Liver (tissue), 9 donors: Measurements from ENCODE around the gene ZNRF3. TPM values are rescaled to one million over a fixed set of nuclear protein-coding genes. Genes with fewer than 3 reads are reported as not detected.
A peak's percentile ranks its signal among the peaks of the same experiment; 100 is the strongest.

Experiments used
- DNase-seq: peaks from one replicate; pipeline ENCODE4 v3.0.0-alpha.2; 2017; ENCODE audit warnings: low spot score
- H3K27ac ChIP-seq, 2 donors: one replicate each; pipeline ENCODE4 v1.7.0; 2013; ENCODE audit warnings: inconsistent platforms in 2 of 2, low read length in 2 of 2, control low read depth in 1 of 2, low read depth in 1 of 2, mild to moderate bottlenecking in 1 of 2
- H3K27me3 ChIP-seq, 4 donors: one replicate each; pipeline versions ENCODE4 v1.6.1 to v1.7.0; 2013; ENCODE audit warnings: low read length in 3 of 4, inconsistent platforms in 1 of 4, mild to moderate bottlenecking in 1 of 4, moderate library complexity in 1 of 4; ENCODE audit not compliant: control insufficient read depth in 4 of 4, insufficient read depth in 4 of 4
- H3K36me3 ChIP-seq, 4 donors: one replicate each; pipeline versions ENCODE4 v1.6.1 to v1.7.0; 2013; ENCODE audit warnings: low read length in 3 of 4, mild to moderate bottlenecking in 3 of 4, low read depth in 1 of 4, moderate library complexity in 1 of 4; ENCODE audit not compliant: control insufficient read depth in 4 of 4, insufficient read depth in 3 of 4
- H3K4me1 ChIP-seq, 4 donors: one replicate each; pipeline versions ENCODE4 v1.6.1 to v1.7.0; 2013; ENCODE audit warnings: low read length in 3 of 4, mild to moderate bottlenecking in 3 of 4, moderate library complexity in 1 of 4; ENCODE audit not compliant: control insufficient read depth in 4 of 4, insufficient read depth in 4 of 4
- H3K4me3 ChIP-seq, 3 donors: one replicate each; pipeline versions ENCODE4 v1.6.1 to v1.7.0; 2013; ENCODE audit warnings: low read length in 3 of 3, control low read depth in 1 of 3, low read depth in 1 of 3, mild to moderate bottlenecking in 1 of 3
- H3K9ac ChIP-seq, 2 donors: one replicate each; pipeline ENCODE4 v1.7.0; 2013; ENCODE audit warnings: low read length in 2 of 2, mild to moderate bottlenecking in 2 of 2, moderate library complexity in 2 of 2, control low read depth in 1 of 2, low read depth in 1 of 2
- H3K9me3 ChIP-seq, 4 donors: one replicate each; pipeline versions ENCODE4 v1.6.1 to v1.7.0; 2013; ENCODE audit warnings: low read length in 3 of 4; ENCODE audit not compliant: control insufficient read depth in 4 of 4
- CTCF ChIP-seq: fragments of 150-350 bp; IDR thresholded peaks from 2 replicates; pipeline ENCODE4 v1.5.1; 2017; ENCODE audit warnings: improper control_type of control experiment, low read depth, low read length; ENCODE audit not compliant: missing input control
- EGR1 ChIP-seq, 2 donors: IDR thresholded peaks; 2 replicates each; pipeline ENCODE4 v1.6.1; 2016 to 2018; ENCODE audit warnings: antibody characterized with exemption in 2 of 2, low read depth in 2 of 2
- FOXA1 ChIP-seq: IDR thresholded peaks from 2 replicates; pipeline ENCODE4 v1.6.1; 2016; ENCODE audit warnings: antibody characterized with exemption
- FOXA2 ChIP-seq: IDR thresholded peaks from 2 replicates; pipeline ENCODE4 v1.6.1; 2016; ENCODE audit warnings: antibody characterized with exemption
- GABPA ChIP-seq, 2 donors: IDR thresholded peaks in 1 of 2; conservative IDR thresholded peaks in 1 of 2; 2 replicates each; pipeline ENCODE4 v1.6.1; 2016; ENCODE audit warnings: antibody characterized with exemption in 2 of 2, mild to moderate bottlenecking in 1 of 2, moderate library complexity in 1 of 2
- HNF4A ChIP-seq, 2 donors: conservative IDR thresholded peaks; 2 replicates each; pipeline ENCODE4 v1.6.1; 2016; ENCODE audit warnings: antibody characterized with exemption in 2 of 2, mild to moderate bottlenecking in 2 of 2
- HNF4G ChIP-seq: IDR thresholded peaks from 2 replicates; pipeline ENCODE4 v1.6.1; 2016; ENCODE audit warnings: antibody characterized with exemption
- JUND ChIP-seq, 2 donors: IDR thresholded peaks; 2 replicates each; pipeline ENCODE4 v1.6.1; 2016; ENCODE audit warnings: antibody characterized with exemption in 2 of 2
- MAX ChIP-seq: IDR thresholded peaks from 2 replicates; pipeline ENCODE4 v1.6.1; 2016; ENCODE audit warnings: antibody characterized with exemption
- RAD21 ChIP-seq, 2 donors: IDR thresholded peaks; 2 replicates each; pipeline ENCODE4 v1.6.1; 2016; ENCODE audit warnings: antibody characterized with exemption in 2 of 2, mild to moderate bottlenecking in 2 of 2
- REST ChIP-seq: IDR thresholded peaks from 2 replicates; pipeline ENCODE4 v1.6.1; 2016; ENCODE audit warnings: antibody characterized with exemption, mild to moderate bottlenecking
- RXRA ChIP-seq, 2 donors: IDR thresholded peaks; 2 replicates each; pipeline ENCODE4 v1.6.1; 2017 to 2018; ENCODE audit warnings: antibody characterized with exemption in 2 of 2, mild to moderate bottlenecking in 1 of 2
- SP1 ChIP-seq: IDR thresholded peaks from 2 replicates; pipeline ENCODE4 v1.6.1; 2018; ENCODE audit warnings: antibody characterized with exemption, mild to moderate bottlenecking
- TAF1 ChIP-seq: conservative IDR thresholded peaks from 2 replicates; pipeline ENCODE4 v1.6.1; 2016; ENCODE audit warnings: antibody characterized with exemption, mild to moderate bottlenecking
- YY1 ChIP-seq: IDR thresholded peaks from 2 replicates; pipeline ENCODE4 v1.6.1; 2016; ENCODE audit warnings: antibody characterized with exemption, mild to moderate bottlenecking
- WGBS: extraction: QIAGEN DNeasy Blood & Tissue Kit; methylation state at CpG from one replicate; pipeline ENCODE4 v1.1.7; 2013; 5-methylcytosine and 5-hydroxymethylcytosine counted together
- polyA plus RNA-seq, 2 donors: library from polyadenylated mRNA; stranded (reverse) in 1 of 2; unstranded in 1 of 2; fragments of 200-250 nt in 1 of 2; fragments of >200 nt in 1 of 2; fragmentation: Nextera tagmentation in 1 of 2; extraction: Ambion mirVana in 1 of 2; gene quantifications; one replicate each; pipeline versions ENCODE4 v1.2.1 to v1.2.3, GENCODE V29; 2013 to 2015
- total RNA-seq, 2 donors: library from RNA; depleted of rRNA; stranded (reverse); fragments of >200 nt; gene quantifications; one replicate each; pipeline ENCODE4 v1.2.3, GENCODE V29; 2014
- TF ChIP-seq, protein P1 (sequence below): IDR thresholded peaks from 2 replicates; pipeline ENCODE4 v1.6.1; 2016; ENCODE audit warnings: antibody characterized with exemption
- TF ChIP-seq, protein P2 (sequence below): IDR thresholded peaks from 2 replicates; pipeline ENCODE4 v1.6.1; 2016; ENCODE audit warnings: antibody characterized with exemption
- donor health status: healthy.
- donor health status: healthy.
- donor health status: healthy.
- donor health status: healthy.
- donor health status: healthy.

ZNRF3 gene
- total and polyA plus RNA-seq, 4 donors: 2.2 to 5.9 (median 4.7) TPM

DNA sequence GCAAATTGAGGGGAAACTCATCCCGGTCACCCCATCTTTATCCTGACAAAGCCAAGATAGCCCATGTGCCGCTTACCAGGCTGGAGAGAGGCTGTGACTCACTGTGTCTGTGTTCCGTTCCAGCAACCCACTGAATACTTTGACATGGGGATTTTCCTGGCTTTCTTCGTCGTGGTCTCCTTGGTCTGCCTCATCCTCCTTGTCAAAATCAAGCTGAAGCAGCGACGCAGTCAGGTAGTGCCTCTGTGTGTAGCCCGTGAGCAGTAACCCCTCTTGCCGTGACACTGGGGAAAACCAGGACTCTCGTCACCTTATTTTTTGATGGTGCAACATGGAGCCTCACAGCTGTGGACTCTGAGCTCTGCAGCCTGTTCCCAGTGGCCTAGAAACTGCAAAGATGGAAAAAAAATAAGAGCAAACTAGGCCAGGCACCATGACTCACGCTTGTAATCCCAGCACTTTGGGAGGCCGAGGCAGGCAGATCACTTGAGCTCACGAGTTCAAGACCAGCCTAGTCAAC, 161.3 kb downstream of the ZNRF3 start:
- H3K4me3 ChIP-seq: no peak overlapping the region
- H3K9me3 ChIP-seq: no peaks in the 10 kb centered on the region
- no peak for DNase-seq
- H3K36me3 ChIP-seq: peaks cover 0 to 28% (median 11%) of the 10 kb centered on the region in 4 donors
- no peak overlapping the region for H3K9ac ChIP-seq
- TF ChIP-seq SP1: peak; percentile 84
- peak; percentile 77 for TF ChIP-seq HNF4G
- TF ChIP-seq, protein P1, sequence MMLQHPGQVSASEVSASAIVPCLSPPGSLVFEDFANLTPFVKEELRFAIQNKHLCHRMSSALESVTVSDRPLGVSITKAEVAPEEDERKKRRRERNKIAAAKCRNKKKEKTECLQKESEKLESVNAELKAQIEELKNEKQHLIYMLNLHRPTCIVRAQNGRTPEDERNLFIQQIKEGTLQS: peak; percentile 85
- TF ChIP-seq EGR1 (IDR thresholded peaks at IDR 0.05; ENCODE audit: low read depth in 2 of 2): peak in 1 of 2 donors; percentile 15
- TF ChIP-seq TAF1: no peak
- peak; percentile 60 for TF ChIP-seq MAX
- peak; percentile 82 to 83 for TF ChIP-seq RXRA (IDR thresholded peaks at IDR 0.05)
- TF ChIP-seq, protein P2, sequence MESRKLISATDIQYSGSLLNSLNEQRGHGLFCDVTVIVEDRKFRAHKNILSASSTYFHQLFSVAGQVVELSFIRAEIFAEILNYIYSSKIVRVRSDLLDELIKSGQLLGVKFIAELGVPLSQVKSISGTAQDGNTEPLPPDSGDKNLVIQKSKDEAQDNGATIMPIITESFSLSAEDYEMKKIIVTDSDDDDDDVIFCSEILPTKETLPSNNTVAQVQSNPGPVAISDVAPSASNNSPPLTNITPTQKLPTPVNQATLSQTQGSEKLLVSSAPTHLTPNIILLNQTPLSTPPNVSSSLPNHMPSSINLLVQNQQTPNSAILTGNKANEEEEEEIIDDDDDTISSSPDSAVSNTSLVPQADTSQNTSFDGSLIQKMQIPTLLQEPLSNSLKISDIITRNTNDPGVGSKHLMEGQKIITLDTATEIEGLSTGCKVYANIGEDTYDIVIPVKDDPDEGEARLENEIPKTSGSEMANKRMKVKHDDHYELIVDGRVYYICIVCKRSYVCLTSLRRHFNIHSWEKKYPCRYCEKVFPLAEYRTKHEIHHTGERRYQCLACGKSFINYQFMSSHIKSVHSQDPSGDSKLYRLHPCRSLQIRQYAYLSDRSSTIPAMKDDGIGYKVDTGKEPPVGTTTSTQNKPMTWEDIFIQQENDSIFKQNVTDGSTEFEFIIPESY: no peak
- peak; percentile 34 for TF ChIP-seq FOXA1
- TF ChIP-seq HNF4A (conservative IDR thresholded peaks at IDR 0.05): peak; percentile 87 to 92
- no peak for TF ChIP-seq FOXA2
- TF ChIP-seq JUND (IDR thresholded peaks at IDR 0.05): peak; percentile 92 to 94
- peak; percentile 75 for TF ChIP-seq YY1
- TF ChIP-seq RAD21 (IDR thresholded peaks at IDR 0.05): peak in 1 of 2 donors; percentile 54
- TF ChIP-seq CTCF: no peak
- peak overlapping the region; percentile 63 to 80 for H3K27ac ChIP-seq
- peaks cover 0 to 20% (median 15%) of the 10 kb centered on the region in 4 donors for H3K4me1 ChIP-seq
- no peaks in the 10 kb centered on the region for H3K27me3 ChIP-seq
- 69% methylated on average over 13 of the region's 13 CpGs for WGBS

DNA sequence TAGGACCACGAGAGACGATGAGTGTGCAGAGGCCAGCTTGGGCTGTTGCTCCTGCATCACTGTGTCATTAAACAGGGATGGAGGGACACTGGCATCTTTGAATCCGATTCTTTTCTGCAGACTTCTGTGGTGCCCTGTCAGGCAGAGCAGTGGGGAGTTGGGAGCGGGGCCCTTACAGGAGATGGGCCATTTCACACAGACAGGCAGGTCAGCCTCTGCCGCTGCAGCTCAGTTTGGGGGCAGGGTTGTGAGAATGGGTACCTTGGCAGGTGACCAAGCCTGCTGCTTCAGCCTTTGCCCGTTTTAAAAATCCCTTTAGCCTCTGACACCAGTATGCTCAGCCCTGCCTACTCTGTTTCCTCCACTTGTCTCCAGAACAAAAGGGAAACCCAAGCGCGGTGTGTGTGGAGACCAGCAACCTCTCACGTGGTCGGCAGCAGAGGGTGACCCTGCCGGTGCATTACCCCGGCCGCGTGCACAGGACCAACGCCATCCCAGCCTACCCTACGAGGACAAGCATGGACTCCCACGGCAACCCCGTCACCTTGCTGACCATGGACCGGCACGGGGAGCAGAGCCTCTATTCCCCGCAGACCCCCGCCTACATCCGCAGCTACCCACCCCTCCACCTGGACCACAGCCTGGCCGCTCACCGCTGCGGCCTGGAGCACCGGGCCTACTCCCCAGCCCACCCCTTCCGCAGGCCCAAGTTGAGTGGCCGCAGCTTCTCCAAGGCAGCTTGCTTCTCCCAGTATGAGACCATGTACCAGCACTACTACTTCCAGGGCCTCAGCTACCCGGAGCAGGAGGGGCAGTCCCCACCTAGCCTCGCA, 165.7 kb downstream of the ZNRF3 start:
- Histone ChIP-seq H3K36me3 (peaks cover 0 to 37% (median 12%) of the 10 kb centered on the region in 4 donors), H3K9me3 (no peaks in the 10 kb centered on the region), H3K27me3 (no peaks in the 10 kb centered on the region), H3K9ac (no peak overlapping the region), H3K4me3 (no peak overlapping the region), H3K4me1 (peaks cover 2 to 13% (median 9%) of the 10 kb centered on the region in 4 donors), H3K27ac (no peak overlapping the region)
- 93% methylated on average over 31 of the region's 31 CpGs for WGBS
- DNase-seq: no peak
- TF ChIP-seq RXRA (IDR thresholded peaks at IDR 0.05) (no peak), TAF1 (no peak), EGR1 (IDR thresholded peaks at IDR 0.05; ENCODE audit: low read depth in 2 of 2) (no peak), CTCF (no peak), REST (no peak), YY1 (no peak), FOXA1 (no peak), FOXA2 (no peak), GABPA (IDR thresholded peaks at IDR 0.05 in 1 of 2, conservative IDR thresholded peaks at IDR 0.05 in 1 of 2) (no peak), RAD21 (IDR thresholded peaks at IDR 0.05) (no peak)
- TF ChIP-seq, protein P1: no peak
